Panc1 (cell line): ENCODE measurements around the gene CFAP119. TPM values are rescaled to one million over a fixed set of nuclear protein-coding genes. Genes with fewer than 3 reads are reported as not detected.

Experiments
- ATAC-seq: fragments of 200-7000 bp; cut with Tn5 transposase; 2 replicates; pipeline ENCODE4 v1.9.1; 2020; ENCODE audit warnings: mild to moderate bottlenecking, moderate library complexity
- BruUV-seq: library from RNA; stranded (reverse); fragments of 400-500 nt; replicated peaks from 2 replicates; lab custom pipeline; 2021; lab: Mats Ljungman, UMichigan
- CTCF ChIA-PET: fragments of 300-600 bp; sonication (Branson Sonifier 250); formaldehyde crosslinking; loops from one replicate; lab custom pipeline; 2022; ENCODE audit warnings: antibody characterized with exemption; lab: Charles Lee
- POLR2A ChIA-PET: fragments of 300-600 bp; sonication (Branson Sonifier 250); formaldehyde crosslinking; loops from one replicate; lab custom pipeline; 2022; ENCODE audit warnings: antibody characterized with exemption; lab: Charles Lee
- DNase-seq: peaks from one replicate; pipeline ENCODE4 v3.0.0-alpha.2; 2010; ENCODE audit warnings: low read depth, low spot score
- H3K27ac ChIP-seq: 2 replicates; pipeline ENCODE4 v1.5.1; 2011; ENCODE audit warnings: mild to moderate bottlenecking, low read length, inconsistent platforms
- H3K27me3 ChIP-seq: fragments of 200-500 bp; sonication (Bioruptor generic); 2 replicates; pipeline ENCODE4 v1.6.0; 2014; ENCODE audit warnings: low read length, inconsistent platforms; ENCODE audit not compliant: control insufficient read depth, insufficient read depth
- H3K36me3 ChIP-seq: fragments of 200-500 bp; sonication (Bioruptor generic); 2 replicates; pipeline ENCODE4 v1.5.1; 2014; ENCODE audit warnings: inconsistent platforms, mild to moderate bottlenecking, low read length, moderate library complexity; ENCODE audit not compliant: control insufficient read depth, insufficient read depth
- H3K4me1 ChIP-seq: 2 replicates; pipeline ENCODE4 v1.5.1; 2011; ENCODE audit warnings: inconsistent platforms, mild to moderate bottlenecking, low read length, moderate library complexity; ENCODE audit not compliant: control insufficient read depth, insufficient read depth
- H3K4me3 ChIP-seq, 2 experiments: 2 replicates each; pipeline ENCODE4 v1.5.1; 2011 to 2012; ENCODE audit warnings: low read depth in 2 of 2, low read length in 2 of 2, mild to moderate bottlenecking in 2 of 2, inconsistent platforms in 1 of 2, moderate library complexity in 1 of 2
- H3K9me3 ChIP-seq: fragments of 200-500 bp; sonication (Bioruptor generic); 2 replicates; pipeline ENCODE4 v1.5.1; 2014; ENCODE audit warnings: low read depth, mild to moderate bottlenecking, inconsistent platforms, low read length, moderate library complexity; ENCODE audit not compliant: control insufficient read depth, insufficient read depth
- CTCF ChIP-seq: fragments of 450-650 bp; IDR thresholded peaks from 2 replicates; pipeline ENCODE4 v1.5.1; 2017; ENCODE audit warnings: mild to moderate bottlenecking
- POLR2AphosphoS5 ChIP-seq: IDR thresholded peaks from 2 replicates; pipeline ENCODE4 v1.6.1; 2012; ENCODE audit warnings: mild to moderate bottlenecking, low read depth, low read length, moderate library complexity
- REST ChIP-seq, 2 experiments: IDR thresholded peaks; 2 replicates each; pipeline ENCODE4 v1.6.1; 2011 to 2012; ENCODE audit warnings: low read depth in 2 of 2, control low read depth in 1 of 2, low read length in 1 of 2, mild to moderate bottlenecking in 1 of 2, moderate library complexity in 1 of 2; ENCODE audit not compliant: insufficient read depth in 1 of 2
- SIN3A ChIP-seq: IDR thresholded peaks from 2 replicates; pipeline ENCODE4 v1.6.1; 2012; ENCODE audit warnings: low read depth, mild to moderate bottlenecking, low read length, moderate library complexity, borderline replicate concordance; ENCODE audit not compliant: insufficient read depth
- TCF7L2 ChIP-seq: IDR thresholded peaks from 2 replicates; pipeline ENCODE4 v1.6.1; 2011; ENCODE audit warnings: mild to moderate bottlenecking, low read depth, low read length, inconsistent platforms
- in situ Hi-C: cut with HindIII; loops from 2 replicates; pipeline ENCODE4 v1.10.0; 2016; ENCODE audit warnings: low sequenced_read_pairs, low pct_unique_long_range_greater_than_20kb
- intact Hi-C: fragments of 100-400 bp; cut with micrococcal nuclease; formaldehyde crosslinking; loops from one replicate; pipeline ENCODE4 v1.10.0; 2022; ENCODE audit not compliant: unreplicated experiment
- total RNA-seq: library from RNA; stranded (reverse); gene quantifications from one replicate; pipeline ENCODE4 v1.2.1, GENCODE V29; 2021; ENCODE audit not compliant: unreplicated experiment

The CFAP119 gene
- total RNA-seq, 1 experiment from 2014 or later, result 21.0 TPM

- CTCF ChIA-PET, result interaction anchor here (0.6 kb wide), 1 partner anchor 360 kb away, joined by 3 read pairs; the partner anchor contains the start of gene PRSS8
- peak; percentile 63 for DNase-seq
These were observed 13.7 kb upstream of the CFAP119 start for GRCh38 chr16:30775392-30776188.

GRCh38 chr16:30775131-30775391 is 13.2 kb upstream of the CFAP119 start:
- H3K27me3 ChIP-seq, result no peaks in the 10 kb centered on the region
- peak overlapping the region; percentile 68 to 94 for H3K4me3 ChIP-seq
- no TSS peak for BruUV-seq
- no peak for TF ChIP-seq SIN3A
- TF ChIP-seq TCF7L2, result no peak
- TF ChIP-seq CTCF, result no peak
- no peak for TF ChIP-seq REST (IDR thresholded peaks at IDR 0.05; ENCODE audit: insufficient read depth in 1 of 2, low read depth in 2 of 2, low read length in 1 of 2)
- H3K9me3 ChIP-seq, result no peaks in the 10 kb centered on the region
- H3K27ac ChIP-seq, result peak overlapping the region; percentile 98
- peaks cover 17% of the 10 kb centered on the region for H3K4me1 ChIP-seq
- in situ Hi-C loops, result no loop called here
- no peaks in the 10 kb centered on the region for H3K36me3 ChIP-seq
- ChIA-PET CTCF (no interaction called here), POLR2A (no interaction called here)
- ATAC-seq (no peak), DNase-seq (no peak)
- intact Hi-C loops, result no loop called here

More at GRCh38 chr16:30775392-30776188, 13.7 kb upstream of the CFAP119 start:
- BruUV-seq, result no TSS peak
- in situ Hi-C loops, result no loop called here
- H3K36me3 ChIP-seq, result no peaks in the 10 kb centered on the region
- peaks cover 17% of the 10 kb centered on the region for H3K4me1 ChIP-seq
- peak overlapping the region; percentile 98 for H3K27ac ChIP-seq
- peak; percentile 89 for ATAC-seq
- no peaks in the 10 kb centered on the region for H3K9me3 ChIP-seq
- H3K27me3 ChIP-seq, result no peaks in the 10 kb centered on the region
- intact Hi-C loops, result no loop called here
- H3K4me3 ChIP-seq, result peak overlapping the region; percentile 68 to 94
- 0 out of 2 replicates have a peak, but pooled peaks have one; percentile 17 for TF ChIP-seq SIN3A
- no peak for TF ChIP-seq TCF7L2
- TF ChIP-seq POLR2AphosphoS5, result peak; percentile 89
- POLR2A ChIA-PET, result no interaction called here
